H54 (cell line): Measurements from ENCODE around the gene FHIT.
"Not testable (repeated sequence)": the region's sequence is repeated elsewhere in the genome, so short reads cannot be mapped to it uniquely, and the experiment has no call there.

ENCODE experiments used
- DNase-seq: peaks from one replicate; pipeline ENCODE4 v3.0.0; 2011; ENCODE audit warnings: low spot score, mixed read lengths; ENCODE audit not compliant: insufficient read length
- FAIRE-seq: peaks from 3 replicates; lab custom pipeline; 2011; peaks lifted over from hg19 to GRCh38; lab: Jason Lieb, UNC
- POLR2A ChIP-seq: IDR thresholded peaks from 2 replicates; pipeline ENCODE4 v1.6.1; 2011; ENCODE audit warnings: low read depth, mild to moderate bottlenecking, low read length

The FHIT gene

DNA sequence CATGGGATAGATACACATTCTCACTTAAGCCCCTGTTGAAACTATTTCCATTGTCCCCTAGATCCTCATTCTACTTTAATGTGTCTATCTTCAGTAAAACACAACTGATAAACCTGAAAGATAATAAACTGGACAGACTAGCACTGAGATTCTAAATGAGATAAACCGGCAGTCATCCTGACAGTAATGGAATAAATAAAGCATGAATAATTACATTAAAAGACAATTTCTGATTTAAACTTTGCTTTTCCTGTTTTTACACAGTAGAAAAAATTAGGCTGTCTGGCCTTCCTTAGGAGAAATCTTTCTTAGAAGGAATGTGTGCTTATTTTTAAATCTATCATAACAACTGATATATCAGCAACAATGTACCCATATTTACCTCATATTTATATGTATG is 232.4 kb downstream of the FHIT start:
- no peak for DNase-seq
- FAIRE-seq, result no peak
- TF ChIP-seq POLR2A, result no peak

DNA sequence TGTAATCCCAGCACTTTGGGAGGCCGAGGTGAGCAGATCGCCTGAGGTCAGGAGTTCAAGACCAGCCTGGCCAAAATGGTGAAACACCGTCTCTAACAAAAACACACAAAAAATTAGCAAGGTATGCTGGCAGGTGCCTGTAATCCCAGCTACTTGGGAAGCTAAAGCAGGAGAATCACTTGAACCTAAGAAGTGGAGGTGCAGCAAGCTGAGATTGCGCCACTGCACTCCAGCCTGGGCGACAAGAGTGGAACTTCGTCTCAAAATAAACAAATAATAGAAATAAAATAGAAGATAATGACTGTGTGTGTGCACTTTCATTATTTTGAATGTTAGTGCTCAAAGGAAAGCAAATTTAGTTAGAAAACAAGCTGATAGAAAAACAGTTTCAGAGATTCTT is 234.2 kb downstream of the FHIT start:
- FAIRE-seq, DNase-seq: not testable (repeated sequence)

- TF ChIP-seq POLR2A, result no peak
- FAIRE-seq (no peak), DNase-seq (no peak)
These were observed 235.4 kb downstream of the FHIT start for GRCh38 chr3:61015859-61016258.

- FAIRE-seq (no peak), DNase-seq (no peak)
- no peak for TF ChIP-seq POLR2A
These were observed 235.8 kb downstream of the FHIT start for GRCh38 chr3:61015408-61015807.

GRCh38 chr3:61008998-61009380 is 242.3 kb downstream of the FHIT start:
- TF ChIP-seq POLR2A, result no peak
- FAIRE-seq, result no peak
- no peak for DNase-seq

DNA sequence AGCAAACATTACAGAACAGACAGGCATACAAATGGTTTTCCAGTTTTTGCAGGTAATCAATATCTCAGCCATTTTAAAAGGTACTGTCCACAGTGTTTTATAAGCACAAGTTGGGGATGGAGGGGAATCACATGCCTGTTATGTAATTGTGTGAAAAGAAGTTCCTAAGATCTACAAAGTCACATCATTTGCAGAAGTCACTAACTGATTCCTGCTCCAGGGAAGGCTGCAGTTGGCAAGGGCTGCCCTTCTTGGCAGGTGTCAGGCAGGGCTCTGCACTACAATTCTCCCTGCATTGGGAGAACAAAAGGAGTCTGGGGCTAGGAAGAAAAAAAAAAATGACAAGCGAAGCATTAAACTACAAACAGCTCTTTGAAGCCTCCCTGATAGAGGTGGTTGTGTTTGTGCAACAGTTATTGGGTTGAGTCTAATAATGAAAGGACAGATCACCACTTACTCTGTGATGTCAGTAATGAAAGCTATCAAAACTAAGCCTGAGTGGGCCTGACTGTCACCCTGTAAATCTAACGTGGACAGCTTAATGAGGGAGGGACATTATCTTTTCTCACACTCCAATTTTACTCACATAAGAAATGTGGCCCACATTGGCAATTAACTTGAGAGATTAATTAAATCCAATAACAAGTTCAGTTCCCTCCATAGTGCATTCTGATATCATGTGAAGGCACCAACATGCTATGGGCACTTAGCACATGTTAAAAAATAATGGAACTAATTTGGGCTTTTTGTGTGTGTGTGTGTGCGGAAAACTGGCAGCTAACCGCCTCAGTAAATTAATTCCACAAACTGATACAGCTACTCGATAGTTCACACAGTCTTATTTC is 242.9 kb downstream of the FHIT start:
- DNase-seq, result no peak
- no peak for FAIRE-seq
- no peak for TF ChIP-seq POLR2A

DNA sequence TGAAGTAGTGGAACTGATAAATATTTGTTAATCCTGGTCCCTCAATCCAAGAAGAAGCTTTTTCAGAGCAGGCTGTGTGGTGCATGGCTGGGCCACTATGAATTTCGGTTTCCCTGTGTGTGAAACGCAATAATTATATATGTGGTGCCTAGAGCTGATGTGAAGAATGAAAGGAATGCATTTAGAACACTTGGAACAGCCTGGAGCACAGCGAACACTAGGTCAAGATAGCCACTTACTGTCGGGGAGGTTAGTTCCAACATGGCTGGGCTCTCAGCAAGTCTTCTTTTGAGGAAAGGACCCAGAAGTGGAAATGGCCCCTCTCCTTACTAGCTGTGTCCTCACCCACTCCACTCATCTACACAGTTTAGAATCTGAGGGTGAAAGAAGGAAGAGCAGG is 245.7 kb downstream of the FHIT start:
- no peak for TF ChIP-seq POLR2A
- FAIRE-seq, result no peak
- no peak for DNase-seq

DNA sequence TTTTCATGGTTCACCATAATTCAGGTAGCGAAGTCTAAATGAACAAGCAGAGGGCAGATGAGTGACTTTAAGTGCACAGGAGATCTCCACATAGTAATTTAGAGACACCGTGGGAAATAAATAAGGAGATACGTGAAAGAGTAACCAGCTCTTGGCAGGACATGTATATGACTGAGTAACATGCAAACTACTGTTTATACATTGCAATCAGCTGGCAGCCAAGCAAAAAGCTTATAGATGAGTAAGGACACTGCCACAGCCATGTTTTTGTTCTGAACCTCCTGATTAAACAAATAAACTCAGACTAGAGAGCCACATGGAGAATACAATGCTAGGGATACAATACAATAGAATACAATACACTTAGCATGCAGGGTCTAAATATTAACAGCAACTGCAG is 252.4 kb downstream of the FHIT start:
- FAIRE-seq, result no peak
- no peak for DNase-seq
- TF ChIP-seq POLR2A, result no peak

DNA sequence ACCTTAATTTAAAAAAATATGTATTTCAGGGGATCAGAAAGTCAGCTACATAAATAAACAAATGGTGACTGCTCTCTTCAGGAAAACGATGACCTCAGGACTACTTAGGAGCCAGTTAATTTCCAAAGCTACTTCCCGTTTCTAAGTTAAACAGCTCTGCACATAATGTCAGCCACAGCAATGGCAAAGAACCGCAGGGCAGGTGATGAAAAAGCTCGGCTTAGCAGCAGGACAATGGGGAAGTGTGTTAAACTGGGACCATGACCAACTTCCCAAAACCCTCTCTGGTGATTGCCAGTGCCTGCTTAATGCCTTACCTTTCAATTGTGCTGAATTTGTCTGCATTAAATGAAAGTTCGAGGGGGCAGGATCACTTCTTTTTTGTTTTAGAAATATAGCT is 258.9 kb downstream of the FHIT start:
- no peak for TF ChIP-seq POLR2A
- no peak for DNase-seq
- no peak for FAIRE-seq

DNA sequence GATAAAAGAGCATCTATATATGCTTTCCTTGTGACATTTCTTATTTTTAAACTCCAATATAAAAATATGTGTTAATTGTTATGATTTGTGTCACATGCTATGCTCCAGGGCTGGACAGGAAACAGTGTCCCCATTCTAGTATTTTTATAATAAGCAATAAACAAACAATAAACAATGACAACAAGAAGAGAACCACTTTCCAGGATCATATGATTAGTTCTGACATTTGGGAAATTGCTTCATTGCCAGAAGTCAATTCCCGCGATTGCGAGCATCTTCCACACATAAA is 260.9 kb downstream of the FHIT start:
- DNase-seq (no peak), FAIRE-seq (no peak)
- no peak for TF ChIP-seq POLR2A

GRCh38 chr3:60989626-60990441 is 261.4 kb downstream of the FHIT start:
- DNase-seq (no peak), FAIRE-seq (no peak)
- no peak for TF ChIP-seq POLR2A

DNA sequence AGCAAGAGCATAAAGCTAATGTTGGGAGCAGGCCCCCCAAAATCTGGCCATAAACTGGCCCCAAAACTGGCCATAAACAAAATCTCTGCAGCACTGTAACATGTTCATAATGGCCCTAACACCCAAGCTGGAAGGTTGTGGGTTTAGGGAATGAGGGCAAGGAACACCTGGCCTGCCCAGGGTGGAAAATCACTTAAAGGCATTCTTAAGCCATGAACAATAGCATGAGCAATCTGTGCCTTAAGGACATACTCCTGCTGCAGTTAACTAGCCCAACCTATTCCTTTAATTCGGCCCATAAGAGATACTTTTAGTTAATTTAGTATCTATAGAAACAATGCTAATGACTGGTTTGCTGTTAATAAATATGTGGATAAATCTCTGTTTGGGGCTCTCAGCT is 264.1 kb downstream of the FHIT start:
- not testable (repeated sequence) for FAIRE-seq, DNase-seq

DNA sequence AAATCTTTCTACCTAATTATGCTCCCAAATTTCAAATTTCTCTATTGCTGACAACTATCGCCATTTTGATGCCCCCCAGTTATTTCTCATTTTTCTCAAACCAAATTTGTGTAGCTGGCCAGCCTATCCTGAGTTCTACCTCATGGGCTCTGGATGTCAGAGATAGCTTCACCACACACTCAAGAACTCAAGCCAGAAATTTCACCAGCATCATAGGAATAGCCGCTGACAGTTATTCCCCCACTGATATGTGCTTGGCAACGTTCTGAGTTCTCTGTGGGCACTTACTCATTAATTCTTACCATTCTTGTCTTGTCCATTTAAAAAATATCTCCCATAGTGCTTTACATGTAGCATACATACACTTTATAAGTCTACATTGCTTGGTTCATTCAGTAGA is 264.7 kb downstream of the FHIT start:
- FAIRE-seq (no peak), DNase-seq (no peak)
- TF ChIP-seq POLR2A, result no peak

GRCh38 chr3:60983906-60984305 is 267.3 kb downstream of the FHIT start:
- FAIRE-seq (no peak), DNase-seq (no peak)
- no peak for TF ChIP-seq POLR2A

- DNase-seq (no peak), FAIRE-seq (no peak)
- no peak for TF ChIP-seq POLR2A
These were observed 270.9 kb downstream of the FHIT start for GRCh38 chr3:60980342-60980692.
